Stimulated activated CD8-positive, alpha-beta memory T cell treated with anti-CD3 and anti-CD28 coated beads, Interleukin-4, amount 100 ng/mL, for 1 hour (primary cell): ENCODE measurements around the gene SLC31A1.
"Not testable (repeated sequence)": the region's sequence is repeated elsewhere in the genome, so short reads cannot be mapped to it uniquely, and the experiment has no call there.

Experiments used
- DNase-seq, 2 donors: peaks; one replicate each; pipeline ENCODE4 v3.0.0-alpha.2; 2020; ENCODE audit warnings: low read depth in 2 of 2, low spot score in 1 of 2

Gene SLC31A1

GRCh38 chr9:113261917-113262671 is 40.8 kb downstream of the SLC31A1 start:
- no peak for DNase-seq

- no peak for DNase-seq
These were observed 44.8 kb downstream of the SLC31A1 start for GRCh38 chr9:113266174-113266573.

GRCh38 chr9:113267911-113268566 is 46.7 kb downstream of the SLC31A1 start:
- no peak for DNase-seq

GRCh38 chr9:113269355-113269754 is 48.0 kb downstream of the SLC31A1 start:
- DNase-seq, result no peak

- no peak for DNase-seq
These were observed 48.5 kb downstream of the SLC31A1 start for GRCh38 chr9:113269871-113270270.

GRCh38 chr9:113274474-113275156 is 53.3 kb downstream of the SLC31A1 start:
- no peak for DNase-seq

- peak; percentile 88 to 89 for DNase-seq
These were observed 54.1 kb downstream of the SLC31A1 start, which contains the start of the genes CDC26 and PRPF4 for GRCh38 chr9:113275157-113276131. Gene CDC26 (minus strand): TSS chr9:113275572. CDS start chr9:113272507, 3,065 bp downstream. Gene PRPF4 (plus strand): TSS chr9:113275658. CDS start chr9:113275744, 86 bp downstream.

GRCh38 chr9:113278840-113279239 is 57.5 kb downstream of the SLC31A1 start:
- no peak for DNase-seq

- DNase-seq, result no peak
These were observed 60.0 kb downstream of the SLC31A1 start for GRCh38 chr9:113281356-113281755.

- DNase-seq, result no peak
These were observed 67.7 kb downstream of the SLC31A1 start for GRCh38 chr9:113289091-113289490.

- DNase-seq, result no peak
These were observed 68.8 kb downstream of the SLC31A1 start for GRCh38 chr9:113290052-113290607.

- no peak for DNase-seq
These were observed 72.0 kb downstream of the SLC31A1 start for GRCh38 chr9:113293285-113293878.

- DNase-seq, result not testable (repeated sequence)
These were observed 74.9 kb downstream of the SLC31A1 start for GRCh38 chr9:113296247-113296646.

GRCh38 chr9:113296796-113297558 is 75.6 kb downstream of the SLC31A1 start:
- no peak for DNase-seq

GRCh38 chr9:113298311-113298710 is 77.0 kb downstream of the SLC31A1 start:
- no peak for DNase-seq

GRCh38 chr9:113298924-113299770 is 77.8 kb downstream of the SLC31A1 start:
- no peak for DNase-seq

- DNase-seq, result no peak
These were observed 78.5 kb downstream of the SLC31A1 start for GRCh38 chr9:113299800-113300292.

- DNase-seq, result no peak
These were observed 80.2 kb downstream of the SLC31A1 start for GRCh38 chr9:113301548-113301947.
